CMK (cell line): ENCODE data around the gene ZNF750.

Experiments used
- DNase-seq: peaks from one replicate; pipeline ENCODE4 v3.0.0-alpha.2; 2010; ENCODE audit warnings: low read depth

Gene ZNF750

GRCh38 chr17:82812058-82812457 lies 27.8 kb downstream of the ZNF750 start:
- no peak for DNase-seq

- no peak for DNase-seq
Observed at GRCh38 chr17:82810644-82811430, 29.0 kb downstream of the ZNF750 start.

GRCh38 chr17:82808921-82809905 lies 30.6 kb downstream of the ZNF750 start:
- no peak for DNase-seq

- DNase-seq = no peak
Observed at GRCh38 chr17:82808006-82808405, 31.8 kb downstream of the ZNF750 start.

- no peak for DNase-seq
Observed at GRCh38 chr17:82807562-82807961, 32.3 kb downstream of the ZNF750 start.

GRCh38 chr17:82807101-82807500 lies 32.7 kb downstream of the ZNF750 start:
- DNase-seq = no peak

GRCh38 chr17:82806645-82807044 lies 33.2 kb downstream of the ZNF750 start:
- DNase-seq = no peak

- no peak for DNase-seq
Observed at GRCh38 chr17:82805823-82806222, 34.0 kb downstream of the ZNF750 start.

GRCh38 chr17:82805254-82805653 lies 34.6 kb downstream of the ZNF750 start:
- DNase-seq = no peak

GRCh38 chr17:82804442-82805191 lies 35.2 kb downstream of the ZNF750 start:
- no peak for DNase-seq

GRCh38 chr17:82803606-82804005 lies 36.2 kb downstream of the ZNF750 start:
- no peak for DNase-seq

- no peak for DNase-seq
Observed at GRCh38 chr17:82803185-82803584, 36.6 kb downstream of the ZNF750 start.

- no peak for DNase-seq
Observed at GRCh38 chr17:82802075-82802780, 37.6 kb downstream of the ZNF750 start.

GRCh38 chr17:82801377-82801970 lies 38.3 kb downstream of the ZNF750 start:
- no peak for DNase-seq

GRCh38 chr17:82800885-82801284 lies 38.9 kb downstream of the ZNF750 start:
- DNase-seq = no peak

- no peak for DNase-seq
Observed at GRCh38 chr17:82799591-82799990, 40.2 kb downstream of the ZNF750 start.

GRCh38 chr17:82798752-82799151 lies 41.1 kb downstream of the ZNF750 start:
- DNase-seq = no peak

GRCh38 chr17:82797061-82797460 lies 42.8 kb downstream of the ZNF750 start:
- DNase-seq = no peak

GRCh38 chr17:82795615-82796014 lies 44.2 kb downstream of the ZNF750 start:
- DNase-seq = no peak

GRCh38 chr17:82794781-82795482 lies 44.9 kb downstream of the ZNF750 start:
- DNase-seq = no peak
